Activated naive CD4-positive, alpha-beta T cell (primary cell): ENCODE results near the gene SEMA6B.

Experiments
- DNase-seq, 4 experiments: peaks; one replicate each; lab custom pipeline; 2025; lab: John Stamatoyannopoulos, UW

SEMA6B gene

GRCh38 chr19:4525563-4526002 is 33.9 kb downstream of the SEMA6B start:
- DNase-seq = no peak

DNA sequence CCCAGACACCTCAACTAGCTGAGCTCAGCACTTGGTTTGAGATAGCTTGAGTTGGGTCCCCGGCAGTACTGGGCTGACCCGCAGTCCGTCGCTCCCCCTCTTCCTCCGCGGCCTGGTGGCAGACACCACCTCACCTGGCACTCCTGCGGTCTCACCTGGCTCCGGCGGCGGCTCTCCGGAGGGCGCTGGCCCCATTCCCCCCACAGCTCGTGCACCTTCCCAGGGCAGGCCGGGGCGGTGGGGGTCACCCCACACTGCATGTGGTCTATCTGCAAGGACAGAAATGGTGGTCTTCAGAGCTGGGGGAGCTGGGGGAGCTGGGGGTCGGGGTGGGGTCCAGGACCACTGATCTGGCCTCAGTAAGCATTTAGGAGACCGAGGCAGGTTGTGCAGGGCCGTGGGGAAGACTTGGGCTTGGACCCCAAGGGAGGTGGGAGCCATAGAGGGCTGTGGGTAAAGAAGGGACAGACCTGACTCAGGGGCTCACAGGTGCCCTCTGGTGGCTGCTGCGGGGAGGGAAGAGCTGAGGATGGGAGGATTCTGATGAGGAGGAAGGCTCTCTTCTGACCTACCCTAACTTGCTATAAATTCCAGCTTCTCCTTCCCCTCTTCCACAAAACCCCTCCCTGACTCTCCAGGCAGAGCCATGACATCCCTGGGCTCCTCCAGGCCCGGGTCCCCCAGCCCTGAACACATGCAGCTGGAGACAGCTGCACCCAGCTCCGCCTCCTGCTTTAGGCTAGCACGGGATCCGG is 34.5 kb downstream of the SEMA6B start:
- DNase-seq = peak; percentile 19 to 62 (median 50)

GRCh38 chr19:4523306-4524110 is 36.0 kb downstream of the SEMA6B start:
- no peak for DNase-seq

DNA sequence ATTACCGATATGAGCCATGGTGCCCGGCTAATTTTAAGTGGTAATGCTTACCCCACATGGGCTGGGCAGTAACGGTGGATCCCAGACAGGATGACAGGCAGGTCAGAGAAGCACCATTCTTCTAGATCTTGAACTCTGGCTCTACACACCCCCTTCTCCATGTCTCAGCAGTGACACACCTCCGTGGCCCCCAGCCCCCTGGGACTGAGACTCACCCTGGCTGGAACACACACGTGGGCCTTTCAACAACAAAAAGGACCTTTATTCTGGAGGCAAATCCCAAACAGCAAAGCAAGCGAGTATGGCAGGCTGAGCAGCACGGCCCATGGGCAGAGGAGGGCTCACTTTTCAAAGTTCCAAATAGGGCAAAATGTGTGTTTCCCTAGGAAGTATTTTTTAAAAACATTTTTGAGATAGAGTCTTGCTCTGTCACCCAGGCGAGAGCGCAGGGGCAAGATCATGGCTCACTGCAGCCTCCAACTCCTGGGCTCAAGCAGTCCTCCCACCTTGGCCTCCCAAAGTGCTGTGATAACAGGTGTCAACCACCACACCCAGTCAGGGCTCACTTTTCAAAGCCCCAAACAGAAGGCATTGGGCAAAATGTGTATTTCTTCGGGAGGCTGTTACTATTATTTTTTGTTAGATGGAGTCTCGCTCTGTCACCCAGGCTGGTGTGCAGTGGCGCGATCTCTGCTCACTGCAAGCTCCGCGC is 37.0 kb downstream of the SEMA6B start:
- no peak for DNase-seq

- no peak for DNase-seq
Observed at GRCh38 chr19:4521888-4522242, 37.6 kb downstream of the SEMA6B start.

GRCh38 chr19:4521170-4521887 is 38.2 kb downstream of the SEMA6B start:
- no peak for DNase-seq

GRCh38 chr19:4519521-4520277 is 39.8 kb downstream of the SEMA6B start:
- no peak for DNase-seq

DNA sequence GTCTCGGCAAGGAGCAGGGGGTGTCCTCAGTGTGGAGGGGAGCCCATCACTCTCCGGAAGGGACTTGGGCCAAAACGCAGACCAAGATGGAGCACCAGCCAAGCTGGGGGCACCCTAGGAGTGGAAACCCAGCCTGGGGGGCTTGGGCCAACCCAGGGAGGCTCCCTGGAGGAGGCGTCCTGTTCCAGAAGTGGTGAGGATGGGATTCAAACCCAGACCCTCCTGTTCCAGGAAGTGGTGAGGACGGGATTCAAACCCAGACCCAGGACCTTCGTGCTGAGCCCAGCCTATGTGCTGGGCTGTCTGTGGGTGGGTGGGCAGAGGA is 40.4 kb downstream of the SEMA6B start:
- no peak for DNase-seq

DNA sequence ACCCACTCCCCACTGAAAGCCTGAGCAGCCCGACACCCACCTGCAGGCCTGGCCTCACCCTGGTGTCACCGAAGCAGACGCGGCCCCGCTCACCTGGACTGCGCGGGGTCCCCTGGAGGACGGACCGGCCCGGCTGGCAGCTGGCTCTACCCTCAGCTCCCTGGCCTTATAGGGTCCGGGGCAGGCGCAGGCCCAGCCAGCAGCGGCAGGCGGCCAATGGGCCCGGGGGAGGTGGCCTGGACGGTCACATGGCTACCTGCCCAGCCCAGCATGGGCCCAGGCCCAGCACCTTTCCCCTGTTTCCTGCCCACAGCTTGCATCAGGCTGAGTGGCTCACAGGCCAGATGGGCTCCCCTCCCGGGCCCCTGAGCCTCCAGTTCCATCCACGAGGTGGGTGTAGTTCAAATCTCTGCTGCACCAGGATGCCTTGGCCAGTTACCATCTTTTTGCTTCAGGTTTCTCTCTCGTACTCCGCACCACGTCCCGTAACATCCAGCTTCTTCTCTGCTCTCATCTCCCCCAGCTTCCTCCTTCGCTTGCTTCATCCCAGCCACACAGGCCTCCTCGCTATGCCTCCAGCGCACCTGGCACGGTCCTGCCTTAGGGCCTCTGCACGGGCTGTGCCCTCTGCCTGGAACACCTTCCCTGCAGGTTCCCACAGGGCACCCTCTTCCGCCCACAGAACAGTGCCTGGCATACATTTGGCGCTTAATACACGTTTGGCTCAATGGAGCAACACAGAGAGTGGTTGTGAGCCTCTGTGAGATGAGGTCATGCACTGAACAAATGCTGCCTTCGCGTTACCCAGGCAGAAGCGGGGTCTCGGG is 40.9 kb downstream of the SEMA6B start, which contains the start of gene PLIN4:
PLIN4 (minus strand) TSS at position 142 of the 827 bp plus-strand sequence. CDS start 214 bp downstream, outside the sequence.
- no peak for DNase-seq

- DNase-seq = no peak
Observed at GRCh38 chr19:4517451-4518057, 41.9 kb downstream of the SEMA6B start.

DNA sequence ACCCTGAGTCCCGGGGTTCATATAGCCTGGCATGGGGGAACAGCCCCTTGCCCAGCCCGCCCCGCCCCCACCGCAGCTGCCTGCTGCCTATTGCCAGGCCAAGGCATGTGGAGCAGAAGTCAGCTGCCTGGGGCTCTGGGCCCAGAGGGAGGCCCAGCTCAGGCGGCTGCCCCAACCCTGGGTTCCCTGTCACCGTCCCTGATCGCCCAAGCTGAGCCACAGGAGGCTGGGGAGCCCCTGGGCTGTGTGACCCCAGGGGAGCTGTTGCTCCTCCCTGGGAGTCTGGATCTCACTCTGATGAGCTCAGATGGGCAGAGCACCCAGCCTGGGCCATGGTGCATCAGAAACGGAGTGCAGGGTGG is 42.6 kb downstream of the SEMA6B start:
- DNase-seq = no peak

GRCh38 chr19:4516199-4516938 is 43.1 kb downstream of the SEMA6B start:
- DNase-seq = no peak

- DNase-seq = no peak
Observed at GRCh38 chr19:4515732-4516131, 43.8 kb downstream of the SEMA6B start.

GRCh38 chr19:4513248-4513647 is 46.2 kb downstream of the SEMA6B start:
- DNase-seq = no peak

DNA sequence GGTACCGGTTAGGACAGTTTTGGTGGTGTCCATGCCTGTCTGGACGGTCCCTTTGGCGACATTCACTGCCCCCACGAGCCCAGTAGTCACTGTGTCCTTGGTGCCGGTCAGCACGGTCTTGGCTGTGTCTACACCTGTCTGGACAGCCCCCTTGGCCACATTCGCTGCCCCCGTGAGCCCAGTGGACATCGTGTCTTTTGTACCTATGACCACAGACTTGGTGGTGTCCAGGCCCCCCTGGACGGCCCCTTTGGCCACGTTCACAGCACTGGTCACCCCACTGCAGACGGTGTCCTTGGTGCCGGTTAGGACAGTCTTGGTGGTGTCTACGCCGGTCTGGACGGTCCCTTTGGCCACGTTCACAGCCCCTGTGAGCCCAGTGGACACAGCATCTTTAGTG is 47.4 kb downstream of the SEMA6B start:
- no peak for DNase-seq

- no peak for DNase-seq
Observed at GRCh38 chr19:4511300-4512054, 48.0 kb downstream of the SEMA6B start.

- no peak for DNase-seq
Observed at GRCh38 chr19:4510435-4511255, 48.8 kb downstream of the SEMA6B start.

DNA sequence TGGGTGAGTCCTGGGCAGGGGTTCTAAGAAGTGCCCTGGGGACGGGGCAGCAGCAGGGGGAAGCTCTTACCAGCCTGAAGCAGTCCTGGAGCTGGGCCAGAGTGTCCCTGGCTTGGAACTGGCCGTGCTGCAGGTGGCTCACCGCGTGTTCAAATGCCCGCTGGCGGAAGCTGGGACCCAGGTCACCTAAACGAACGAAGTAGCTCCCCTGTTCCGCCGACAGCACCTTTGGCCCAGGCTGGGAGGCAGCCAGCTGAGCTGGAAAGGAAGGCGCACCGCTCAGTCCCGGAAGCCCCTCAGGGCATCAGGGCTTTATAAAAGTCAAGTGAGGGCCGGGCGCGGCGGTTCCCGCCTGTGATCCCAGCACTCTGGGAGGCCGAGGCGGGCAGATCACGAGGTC is 50.8 kb downstream of the SEMA6B start:
- DNase-seq = no peak
